Measurements from ENCODE around the gene PGC.

GRCh38 chr6:41711323-41712038 lies 35.7 kb downstream of the PGC start:
- TF ChIP-seq REST (IDR thresholded peaks at IDR 0.05; ENCODE audit: insufficient read depth in 1 of 2, low read depth in 2 of 2, low read length in 2 of 2): no peak
- no peak for TF ChIP-seq POLR2AphosphoS5 (IDR thresholded peaks at IDR 0.05; ENCODE audit: low read depth, low read length)

All from PFSK-1 (cell line).